ENCODE data around the gene PSMB11.

Gene PSMB11

GRCh38 chr14:23058654-23059504 lies 16.9 kb downstream of the PSMB11 start:
- in situ Hi-C loops (cut with MboI; ENCODE audit: low pct_unique_long_range_greater_than_20kb, low sequenced_read_pairs, unreplicated experiment) = loop anchor here (10.0 kb wide), 1 partner anchor 84 kb away; no protein-coding TSS in a partner anchor
- no peak for TF ChIP-seq CTCF (IDR thresholded peaks at IDR 0.05; ENCODE audit: extremely low read depth, insufficient read depth, missing control alignments)
- DNase-seq (ENCODE audit: low spot score) = no peak

GRCh38 chr14:23060536-23061260 lies 18.7 kb downstream of the PSMB11 start:
- no peak for DNase-seq (ENCODE audit: low spot score)
- in situ Hi-C loops (cut with MboI; ENCODE audit: low pct_unique_long_range_greater_than_20kb, low sequenced_read_pairs, unreplicated experiment) = no loop called here
- no peak for TF ChIP-seq CTCF (IDR thresholded peaks at IDR 0.05; ENCODE audit: extremely low read depth, insufficient read depth, missing control alignments)

GRCh38 chr14:23062002-23062401 lies 20.0 kb downstream of the PSMB11 start:
- no peak for DNase-seq (ENCODE audit: low spot score)
- in situ Hi-C loops (cut with MboI; ENCODE audit: low pct_unique_long_range_greater_than_20kb, low sequenced_read_pairs, unreplicated experiment) = no loop called here
- TF ChIP-seq CTCF (IDR thresholded peaks at IDR 0.05; ENCODE audit: extremely low read depth, insufficient read depth, missing control alignments) = no peak

GRCh38 chr14:23063601-23064000 lies 21.6 kb downstream of the PSMB11 start:
- DNase-seq (ENCODE audit: low spot score) = no peak
- TF ChIP-seq CTCF (IDR thresholded peaks at IDR 0.05; ENCODE audit: extremely low read depth, insufficient read depth, missing control alignments) = no peak
- in situ Hi-C loops (cut with MboI; ENCODE audit: low pct_unique_long_range_greater_than_20kb, low sequenced_read_pairs, unreplicated experiment) = no loop called here

GRCh38 chr14:23066368-23066767 lies 24.4 kb downstream of the PSMB11 start:
- peak; percentile 4 for DNase-seq (ENCODE audit: low spot score)
- in situ Hi-C loops (cut with MboI; ENCODE audit: low pct_unique_long_range_greater_than_20kb, low sequenced_read_pairs, unreplicated experiment) = no loop called here
- no peak for TF ChIP-seq CTCF (IDR thresholded peaks at IDR 0.05; ENCODE audit: extremely low read depth, insufficient read depth, missing control alignments)

- in situ Hi-C loops (cut with MboI; ENCODE audit: low pct_unique_long_range_greater_than_20kb, low sequenced_read_pairs, unreplicated experiment) = no loop called here
- DNase-seq (ENCODE audit: low spot score) = peak; percentile 7
- no peak for TF ChIP-seq CTCF (IDR thresholded peaks at IDR 0.05; ENCODE audit: extremely low read depth, insufficient read depth, missing control alignments)
Measured at GRCh38 chr14:23066855-23067744, 25.1 kb downstream of the PSMB11 start.
